Measurements from ENCODE around the gene BTRC.
A peak's percentile ranks its signal among the peaks of the same experiment; 100 is the strongest.
"Not testable (repeated sequence)": the region's sequence is repeated elsewhere in the genome, so short reads cannot be mapped to it uniquely, and the experiment has no call there.

BTRC gene

DNA sequence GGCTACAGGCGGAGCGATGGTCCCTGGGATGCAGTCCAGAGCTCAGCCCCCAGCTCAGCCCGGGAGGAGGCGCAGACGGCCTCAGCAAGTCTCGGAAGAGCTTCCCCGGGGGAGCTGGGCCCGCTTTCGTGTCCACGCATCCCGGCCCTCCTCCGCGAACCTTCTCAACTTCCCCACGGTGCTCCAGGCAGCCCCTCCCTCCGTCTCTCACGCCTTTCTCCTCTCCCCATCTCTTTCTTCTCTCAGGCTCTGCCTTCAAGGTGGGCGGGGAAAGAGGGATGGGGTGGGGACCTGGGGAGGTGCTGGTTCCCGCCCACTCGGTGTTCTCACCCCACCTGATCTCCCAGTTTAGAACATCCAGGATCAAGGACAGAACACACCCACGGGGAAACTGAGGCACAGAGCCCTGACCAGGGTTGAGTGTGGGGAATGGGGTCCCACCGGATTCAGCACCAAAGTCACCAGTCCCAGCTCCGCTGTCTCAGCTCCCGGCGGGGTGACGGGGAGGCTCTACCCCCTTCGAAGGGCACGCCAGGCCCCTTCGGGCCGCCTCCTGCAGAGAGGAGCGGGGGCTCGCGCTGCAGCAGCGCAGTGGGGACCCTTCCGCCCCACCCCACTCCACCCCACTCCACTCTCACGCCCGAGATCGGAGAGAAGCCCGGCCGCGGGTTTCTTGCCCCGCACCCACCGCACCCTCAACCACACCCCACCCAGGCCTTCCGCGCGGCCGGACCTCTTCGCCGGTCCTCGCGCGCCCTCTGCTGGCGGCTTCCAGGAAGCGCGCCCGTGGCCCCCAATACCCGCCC lies 215.9 kb downstream of the BTRC start:
- peak; percentile 77 to 81 for DNase-seq

DNA sequence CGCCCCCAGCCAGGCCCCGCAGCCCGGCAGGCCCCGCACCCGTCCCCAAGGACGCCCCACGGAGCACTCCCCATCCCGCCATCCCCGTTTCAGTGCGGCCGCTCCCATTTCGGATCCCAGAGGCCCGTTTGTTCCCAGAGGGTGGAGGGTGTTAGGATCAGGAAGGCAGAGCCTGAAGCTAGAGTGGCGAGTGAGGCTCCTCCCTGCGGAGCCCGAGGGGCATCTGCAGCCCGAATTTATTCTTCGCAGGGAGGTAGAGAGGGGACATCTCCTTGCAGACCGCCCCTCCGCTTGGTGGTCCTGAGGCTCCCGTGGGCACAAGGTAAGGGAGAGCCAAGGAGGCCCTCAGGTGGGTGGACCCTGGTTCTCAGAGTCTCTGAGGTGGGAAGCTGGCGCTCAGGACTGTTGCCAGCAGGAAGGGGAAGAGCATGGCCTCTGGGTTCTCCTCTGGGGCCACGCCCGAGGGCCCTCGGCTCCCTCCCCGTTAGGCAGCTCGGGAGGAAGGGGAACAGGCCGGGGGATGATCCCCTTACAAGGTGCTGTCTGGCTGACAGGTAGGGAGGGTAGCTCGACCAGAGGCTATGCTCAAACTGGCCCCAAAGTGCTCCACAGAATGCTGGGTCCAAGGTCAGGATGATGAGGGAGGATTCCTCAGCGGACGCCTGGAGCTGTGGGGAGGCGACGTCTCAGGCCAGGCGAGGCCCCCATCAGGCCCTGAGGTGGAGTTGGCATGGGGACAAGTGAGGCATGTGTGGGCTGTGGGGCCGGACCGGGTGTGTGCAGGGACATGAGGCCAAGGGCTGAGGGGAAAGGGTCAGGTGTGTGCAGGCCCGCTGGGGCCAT lies 216.7 kb downstream of the BTRC start:
- no peak for DNase-seq

- no peak for DNase-seq
Observed at GRCh38 chr10:101571271-101571925, 217.4 kb downstream of the BTRC start.

- DNase-seq: no peak
Observed at GRCh38 chr10:101572126-101572525, 218.2 kb downstream of the BTRC start.

- no peak for DNase-seq
Observed at GRCh38 chr10:101572785-101573184, 218.8 kb downstream of the BTRC start.

DNA sequence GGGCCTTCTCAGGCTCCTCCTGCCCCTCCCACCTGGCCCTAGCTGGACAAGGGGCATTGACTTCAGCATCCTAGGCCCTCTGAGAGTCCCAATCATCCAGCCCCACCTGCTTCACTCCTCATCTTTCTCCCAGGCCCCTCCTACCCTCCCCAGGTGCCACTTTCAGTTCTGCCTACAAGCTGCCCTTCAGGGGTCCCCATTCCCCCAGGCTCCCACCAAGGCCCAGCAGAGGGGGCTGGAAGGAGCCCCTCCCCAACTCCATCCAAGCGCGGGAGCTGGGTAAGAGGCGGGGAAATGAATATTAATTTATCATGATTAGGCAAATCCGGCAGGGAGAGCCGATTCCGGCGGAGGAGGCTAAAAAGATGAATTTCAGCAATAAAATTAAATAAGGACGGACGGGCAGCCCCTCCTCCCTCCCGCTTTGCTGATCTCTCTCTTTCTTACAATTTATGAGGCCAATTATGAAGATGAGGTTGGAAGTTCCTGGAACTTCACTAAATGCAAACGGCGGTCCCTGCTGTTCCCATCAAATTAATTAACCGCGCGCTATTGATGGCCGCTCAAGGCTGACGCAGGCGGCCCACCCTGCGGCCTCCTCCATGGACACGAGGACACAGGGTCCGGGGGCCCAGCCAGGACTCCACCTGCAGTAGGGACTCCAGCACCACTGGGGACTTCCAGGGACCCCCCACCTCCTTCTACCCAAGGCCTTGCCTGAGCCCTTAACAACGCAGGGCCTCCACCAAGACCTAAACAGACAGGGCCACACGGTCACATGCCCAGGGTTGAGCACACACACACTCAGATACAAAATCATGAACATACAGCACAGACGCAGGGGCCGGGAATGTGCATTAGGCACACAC lies 220.2 kb downstream of the BTRC start:
- DNase-seq: no peak

DNA sequence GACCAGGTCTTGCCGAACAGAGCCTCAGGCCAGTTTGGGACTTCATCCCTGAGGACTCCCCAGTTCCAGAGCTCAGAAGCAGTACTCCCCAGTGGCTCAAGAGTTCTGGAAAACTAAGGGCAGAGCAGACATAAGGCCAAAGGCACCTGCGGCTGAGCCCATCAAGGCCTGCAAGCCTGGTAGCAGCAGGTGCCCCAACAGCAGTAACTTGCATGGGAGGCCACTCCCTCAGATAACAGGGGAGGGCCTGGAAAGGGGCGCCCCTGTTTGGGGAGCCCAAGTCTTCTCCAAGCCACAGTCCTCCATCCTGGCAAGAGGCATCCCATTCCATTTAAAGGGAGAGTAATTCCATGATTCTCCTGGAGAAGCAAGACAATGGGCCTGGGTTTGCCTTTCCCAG lies 221.1 kb downstream of the BTRC start:
- DNase-seq: no peak

DNA sequence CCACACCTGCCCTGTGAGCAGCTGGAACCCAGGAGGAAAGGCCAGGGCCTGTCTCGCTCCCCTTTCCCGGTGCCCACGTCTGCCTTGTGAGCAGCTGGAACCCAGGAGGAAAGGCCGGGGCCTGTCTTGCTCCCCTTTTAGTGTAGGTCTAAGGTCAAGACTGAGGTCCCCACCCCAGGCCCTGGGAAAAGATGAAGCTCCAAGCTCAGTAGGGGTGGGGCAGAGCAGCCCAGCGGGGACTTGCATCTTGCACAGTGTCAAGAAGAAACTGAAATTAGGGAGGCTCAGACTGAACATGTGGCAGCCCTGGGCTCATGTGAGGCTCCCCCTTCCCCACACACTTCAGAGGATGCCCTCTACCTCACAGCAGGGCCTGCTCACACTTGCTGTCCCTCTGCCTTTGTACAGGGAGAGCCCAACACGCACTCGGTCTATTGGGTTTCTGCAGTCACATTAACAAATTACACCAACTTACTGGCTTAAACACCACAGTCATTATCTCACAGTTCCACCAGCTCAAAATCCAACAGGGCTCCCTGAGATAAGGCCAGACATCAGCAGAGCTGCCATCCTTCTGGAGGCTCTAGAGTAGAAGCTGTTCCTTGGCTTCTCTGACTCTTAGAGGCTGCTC lies 221.7 kb downstream of the BTRC start:
- no peak for DNase-seq

DNA sequence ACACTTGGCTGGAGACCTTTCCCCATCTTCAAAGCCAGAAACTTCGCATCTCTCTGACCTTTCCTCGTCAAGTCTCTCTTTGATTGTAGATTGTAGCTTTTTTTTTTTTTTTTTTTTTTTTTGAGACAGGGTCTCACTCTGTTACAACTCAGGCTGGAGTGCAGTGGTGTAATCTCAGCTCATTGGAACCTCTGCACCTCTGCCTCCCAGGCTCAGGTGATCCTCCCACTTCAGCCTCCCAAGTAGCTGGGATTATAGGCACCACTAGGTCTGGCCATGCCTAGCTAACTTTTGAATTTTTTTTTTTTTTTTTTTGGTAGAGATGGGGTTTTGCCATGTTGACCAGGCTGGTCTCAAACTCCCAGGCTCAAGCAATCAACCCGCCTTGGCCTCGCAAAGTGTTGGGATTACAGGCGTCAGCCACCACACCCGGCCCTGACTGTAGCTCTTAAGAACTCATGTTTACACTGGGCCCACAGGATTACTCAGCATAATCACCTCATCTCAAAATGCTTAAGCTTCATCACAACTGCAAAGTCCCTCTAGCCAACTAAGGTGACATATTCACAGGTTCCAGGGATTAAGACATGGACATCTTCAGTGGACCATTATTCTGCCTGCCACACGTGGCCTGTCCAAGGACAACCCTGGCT lies 222.4 kb downstream of the BTRC start:
- DNase-seq: no peak

- no peak for DNase-seq
Observed at GRCh38 chr10:101577121-101577871, 223.3 kb downstream of the BTRC start.

GRCh38 chr10:101578192-101578591 lies 224.2 kb downstream of the BTRC start:
- no peak for DNase-seq

DNA sequence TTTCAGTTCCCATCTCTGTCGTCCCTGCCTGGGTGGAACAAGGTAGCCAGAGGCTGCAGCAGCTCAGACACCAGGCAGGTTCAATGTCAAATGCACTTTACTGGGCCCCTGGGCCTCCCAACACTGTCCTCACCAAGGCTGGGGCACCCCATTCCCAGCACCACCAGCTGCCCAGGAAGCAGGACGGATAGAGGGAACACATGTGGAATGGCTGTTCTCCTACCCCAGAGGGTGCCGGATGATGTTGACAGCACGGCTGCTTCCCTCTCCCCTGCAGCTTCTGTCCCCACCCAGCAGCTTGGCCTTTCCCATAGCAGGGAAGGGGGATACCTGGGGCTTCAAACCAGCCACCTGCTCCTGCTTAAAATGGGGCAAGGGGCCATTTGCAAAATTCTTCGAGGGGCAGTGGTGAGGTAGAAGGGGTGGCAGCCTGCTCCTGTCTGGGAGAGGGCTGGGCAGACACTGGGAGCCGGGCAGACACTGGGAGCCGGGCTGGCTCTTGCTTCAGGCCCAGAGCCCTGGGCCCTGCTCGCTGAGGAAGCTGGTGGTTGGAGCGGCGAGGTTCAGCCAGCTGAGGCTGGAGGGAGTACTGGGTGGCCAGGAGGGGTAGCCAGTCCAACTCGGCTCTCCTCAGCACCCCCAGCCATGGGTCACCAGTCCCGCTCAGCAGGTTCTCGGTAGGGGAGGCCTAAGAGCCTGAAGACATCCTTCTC lies 225.0 kb downstream of the BTRC start:
- DNase-seq: no peak

- DNase-seq: no peak
Observed at GRCh38 chr10:101579516-101579870, 225.5 kb downstream of the BTRC start.

- DNase-seq: no peak
Observed at GRCh38 chr10:101580486-101581399, 226.8 kb downstream of the BTRC start.

- no peak for DNase-seq
Observed at GRCh38 chr10:101585841-101586240, 231.9 kb downstream of the BTRC start.

DNA sequence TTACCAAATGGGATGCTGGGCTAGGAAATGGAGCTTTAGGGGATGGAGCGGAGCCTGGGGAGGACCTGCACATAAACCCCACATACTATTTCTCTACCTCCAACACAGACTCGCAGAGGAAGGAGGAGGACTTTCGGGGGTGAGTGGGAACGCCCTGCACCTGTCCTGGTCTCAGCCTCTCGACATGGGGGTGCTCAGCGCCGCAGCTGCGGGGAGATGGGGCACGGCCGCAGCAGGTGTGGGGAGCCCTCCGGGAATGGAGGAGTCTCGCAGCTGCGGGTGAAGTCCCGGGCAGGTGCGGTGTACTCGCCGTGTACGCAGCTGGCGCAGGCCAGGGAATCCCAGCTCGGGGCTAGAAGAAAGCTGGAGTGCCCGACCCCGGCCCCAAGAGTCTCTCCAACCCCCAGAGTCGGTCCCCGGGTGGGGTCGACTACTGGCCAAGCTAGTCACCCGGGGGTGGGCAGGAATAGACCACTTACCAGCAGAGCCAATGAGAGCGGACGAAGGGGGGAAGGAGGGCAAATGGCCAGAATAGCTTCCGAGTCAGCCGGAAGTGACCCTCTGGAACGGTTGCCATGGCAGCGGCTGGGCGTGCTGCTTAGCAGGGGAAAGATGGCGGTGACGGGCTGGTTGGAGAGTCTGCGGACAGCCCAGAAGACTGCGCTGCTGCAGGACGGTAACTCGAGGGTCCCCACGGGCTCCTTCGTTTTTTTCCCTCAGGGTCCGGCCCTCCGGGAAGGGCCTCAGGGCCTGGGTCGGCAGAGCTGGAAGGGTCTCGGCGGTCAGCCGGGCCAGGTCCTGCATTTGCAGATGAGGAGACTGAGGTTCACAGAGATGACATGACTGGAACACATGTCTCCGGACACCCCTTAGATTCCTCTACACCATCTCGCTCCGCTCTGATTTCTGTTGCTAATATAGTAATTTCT lies 234.0 kb downstream of the BTRC start, which contains the start of the genes DPCD and POLL:
Gene DPCD (plus strand): TSS at position 597 of the 929 bp plus-strand sequence. CDS start 16 bp downstream, at position 613.
Gene POLL (minus strand): TSS at position 533 of the 929 bp plus-strand sequence. CDS start 897 bp downstream, outside the sequence.
- peak; percentile 89 to 91 for DNase-seq

DNA sequence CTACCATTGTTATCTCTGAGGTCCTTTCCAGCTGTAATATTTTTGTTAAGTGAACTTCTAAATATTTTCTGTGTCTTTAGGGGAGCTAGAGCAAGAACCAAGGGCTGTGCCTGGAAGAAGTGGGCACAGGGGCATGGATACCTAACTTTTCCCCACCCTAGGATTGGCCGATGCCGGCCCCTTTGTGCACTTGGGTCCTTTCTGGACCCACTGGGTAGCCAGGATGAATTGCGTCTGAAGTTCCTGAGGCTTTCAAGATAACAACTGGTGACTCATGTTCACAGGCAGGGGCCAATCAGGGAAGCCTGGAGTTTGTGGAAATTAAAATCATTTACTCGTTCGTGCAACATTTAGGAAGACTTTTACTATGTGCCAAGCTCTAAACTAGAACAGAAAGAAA lies 234.9 kb downstream of the BTRC start:
- DNase-seq: no peak

GRCh38 chr10:101593331-101593730 lies 239.4 kb downstream of the BTRC start:
- DNase-seq: not testable (repeated sequence)
